ENCODE results near the gene SYMPK.
"Not testable (repeated sequence)": the region's sequence is repeated elsewhere in the genome, so short reads cannot be mapped to it uniquely, and the experiment has no call there.

SYMPK gene

GRCh38 chr19:45885556-45886426, 22.8 kb upstream of the SYMPK start, which contains the start of gene IRF2BP1:
TSS of gene IRF2BP1 (minus strand) at chr19:45886141. CDS start at chr19:45885774, 367 bp downstream.
- peak; percentile 90 for DNase-seq (ENCODE audit: low spot score)

GRCh38 chr19:45884682-45885555, 22.0 kb upstream of the SYMPK start:
- DNase-seq (ENCODE audit: low spot score) = no peak

- DNase-seq (ENCODE audit: low spot score) = no peak
These were observed 21.1 kb upstream of the SYMPK start for GRCh38 chr19:45883881-45884681.

- DNase-seq (ENCODE audit: low spot score) = no peak
These were observed 20.6 kb upstream of the SYMPK start for GRCh38 chr19:45883586-45883880.

- peak; percentile 82 for DNase-seq (ENCODE audit: low spot score)
These were observed 20.0 kb upstream of the SYMPK start for GRCh38 chr19:45882652-45883585.

GRCh38 chr19:45881909-45882528, 19.1 kb upstream of the SYMPK start:
- no peak for DNase-seq (ENCODE audit: low spot score)

GRCh38 chr19:45881082-45881908, 18.3 kb upstream of the SYMPK start:
- no peak for DNase-seq (ENCODE audit: low spot score)

- no peak for DNase-seq (ENCODE audit: low spot score)
These were observed 17.0 kb upstream of the SYMPK start for GRCh38 chr19:45879971-45880370.

GRCh38 chr19:45879055-45879454, 16.1 kb upstream of the SYMPK start:
- no peak for DNase-seq (ENCODE audit: low spot score)

GRCh38 chr19:45878043-45878794, 15.3 kb upstream of the SYMPK start:
- DNase-seq (ENCODE audit: low spot score) = no peak

- no peak for DNase-seq (ENCODE audit: low spot score)
These were observed 13.7 kb upstream of the SYMPK start for GRCh38 chr19:45876411-45877197.

- DNase-seq (ENCODE audit: low spot score) = no peak
These were observed 13.1 kb upstream of the SYMPK start for GRCh38 chr19:45876161-45876410.

GRCh38 chr19:45874620-45874966, 11.6 kb upstream of the SYMPK start:
- no peak for DNase-seq (ENCODE audit: low spot score)

- no peak for DNase-seq (ENCODE audit: low spot score)
These were observed 10.3 kb upstream of the SYMPK start for GRCh38 chr19:45873219-45873772.

- DNase-seq (ENCODE audit: low spot score) = no peak
These were observed 9.4 kb upstream of the SYMPK start for GRCh38 chr19:45872095-45872919.

- DNase-seq (ENCODE audit: low spot score) = no peak
These were observed 7.9 kb upstream of the SYMPK start for GRCh38 chr19:45870798-45871197.

GRCh38 chr19:45867241-45867640, 4.3 kb upstream of the SYMPK start:
- not testable (repeated sequence) for DNase-seq (ENCODE audit: low spot score)

Data from CD4-positive, alpha-beta T cell treated with Interleukin-15 for 4 hours (primary cell).